Fibroblast of the conjunctiva (primary cell): ENCODE results near the gene METTL13.

Source experiments
- DNase-seq: peaks from one replicate; pipeline ENCODE4 v3.0.0-alpha.2; 2010; ENCODE audit warnings: low read depth

The METTL13 gene

GRCh38 chr1:171781176-171781875 lies at the start of gene METTL13:
TSS of gene METTL13 (plus strand) at chr1:171781660. CDS start at chr1:171781968, 308 bp downstream.
- DNase-seq = peak; percentile 96

GRCh38 chr1:171736196-171736595 lies 45.3 kb upstream of the METTL13 start:
- DNase-seq = no peak

- no peak for DNase-seq
Measured at GRCh38 chr1:171738911-171739310, 42.5 kb upstream of the METTL13 start.

- no peak for DNase-seq
Measured at GRCh38 chr1:171739656-171740055, 41.8 kb upstream of the METTL13 start.

GRCh38 chr1:171740356-171740863 lies 41.0 kb upstream of the METTL13 start:
- DNase-seq = no peak

- no peak for DNase-seq
Measured at GRCh38 chr1:171740987-171741871, 40.2 kb upstream of the METTL13 start.

GRCh38 chr1:171741872-171742576 lies 39.4 kb upstream of the METTL13 start, which contains the start of gene VAMP4:
TSS of gene VAMP4 (minus strand) at chr1:171742065. CDS start at chr1:171738414, 3,651 bp downstream.
- DNase-seq = no peak

GRCh38 chr1:171742577-171742922 lies 38.9 kb upstream of the METTL13 start:
- no peak for DNase-seq

GRCh38 chr1:171743081-171743870 lies 38.2 kb upstream of the METTL13 start:
- peak; percentile 67 for DNase-seq

- no peak for DNase-seq
Measured at GRCh38 chr1:171744986-171745385, 36.5 kb upstream of the METTL13 start.

GRCh38 chr1:171748651-171749050 lies 32.8 kb upstream of the METTL13 start:
- no peak for DNase-seq

GRCh38 chr1:171751221-171751620 lies 30.2 kb upstream of the METTL13 start:
- no peak for DNase-seq

- DNase-seq = no peak
Measured at GRCh38 chr1:171753182-171753581, 28.3 kb upstream of the METTL13 start.

- no peak for DNase-seq
Measured at GRCh38 chr1:171753685-171754352, 27.6 kb upstream of the METTL13 start.

GRCh38 chr1:171754353-171754705 lies 27.1 kb upstream of the METTL13 start:
- no peak for DNase-seq

- no peak for DNase-seq
Measured at GRCh38 chr1:171754971-171755370, 26.5 kb upstream of the METTL13 start.

- DNase-seq = no peak
Measured at GRCh38 chr1:171756856-171757255, 24.6 kb upstream of the METTL13 start.

- no peak for DNase-seq
Measured at GRCh38 chr1:171758011-171758410, 23.4 kb upstream of the METTL13 start.

- no peak for DNase-seq
Measured at GRCh38 chr1:171762143-171762563, 19.3 kb upstream of the METTL13 start.

GRCh38 chr1:171763764-171764163 lies 17.7 kb upstream of the METTL13 start:
- no peak for DNase-seq

GRCh38 chr1:171769171-171769570 lies 12.3 kb upstream of the METTL13 start:
- DNase-seq = no peak
